Endometrial microvascular endothelial cells (primary cell): ENCODE measurements around the gene AHI1. TPM values are rescaled to one million over a fixed set of nuclear protein-coding genes. Genes with fewer than 3 reads are reported as not detected.

Experiments used
- in situ Hi-C: cut with HindIII; loops from 2 replicates; pipeline ENCODE4 v1.10.0; 2017; ENCODE audit warnings: low sequenced_read_pairs, low pct_unique_long_range_greater_than_20kb; ENCODE audit errors: inconsistent ontology term
- total RNA-seq: library from RNA; depleted of rRNA; stranded (reverse); fragments of >200 nt; gene quantifications from one replicate; pipeline ENCODE4 v1.2.3, GENCODE V29; 2015; ENCODE audit errors: inconsistent ontology term

Gene AHI1
- total RNA-seq, 1 donor from 2014 or later: 5.8 TPM

GRCh38 chr6:135318738-135319469 is 178.6 kb downstream of the AHI1 start:
- in situ Hi-C loops: no loop called here

DNA sequence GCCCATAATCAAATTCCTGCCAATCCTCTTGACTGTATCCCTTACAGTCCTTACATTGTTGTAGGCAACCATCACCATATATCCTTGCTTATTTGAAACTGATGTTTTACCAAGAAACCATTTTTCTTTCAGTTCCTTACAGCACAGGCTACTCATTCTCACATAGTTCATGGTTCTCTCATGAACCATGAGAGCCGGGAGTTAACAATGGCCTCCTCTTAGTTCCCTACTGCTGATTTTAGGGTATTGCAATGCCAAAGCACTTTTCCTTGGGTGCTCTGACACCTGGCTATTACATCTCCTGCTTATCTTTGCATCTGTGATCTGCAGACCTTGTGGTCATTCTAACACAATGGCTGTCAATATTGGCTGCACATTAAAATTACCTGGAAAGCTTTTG is 183.0 kb downstream of the AHI1 start:
- in situ Hi-C loops: no loop called here

GRCh38 chr6:135311446-135312200 is 185.9 kb downstream of the AHI1 start:
- in situ Hi-C loops: no loop called here

DNA sequence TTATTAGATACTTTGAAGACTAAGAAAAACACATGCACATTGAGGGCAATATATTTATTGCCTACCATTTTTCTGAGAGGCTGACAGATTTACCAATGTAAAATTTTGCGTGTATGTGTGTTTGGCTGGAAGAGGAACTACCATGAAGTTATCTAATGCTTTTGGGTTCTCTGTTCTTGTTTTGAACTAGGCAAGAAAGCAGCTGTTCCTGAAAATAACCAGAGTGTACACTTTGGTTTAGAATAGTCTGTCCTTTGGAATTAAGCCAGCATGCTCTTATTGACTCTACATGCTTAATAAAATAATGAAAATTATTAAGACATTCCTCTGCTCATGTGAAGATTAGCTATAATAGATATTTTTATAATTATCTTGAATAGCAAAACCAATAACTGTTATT is 187.2 kb downstream of the AHI1 start:
- in situ Hi-C loops: no loop called here

- in situ Hi-C loops: no loop called here
Measured at GRCh38 chr6:135306740-135307420, 190.7 kb downstream of the AHI1 start.

- in situ Hi-C loops: no loop called here
Measured at GRCh38 chr6:135306166-135306565, 191.4 kb downstream of the AHI1 start.

GRCh38 chr6:135305684-135306083 is 191.9 kb downstream of the AHI1 start:
- in situ Hi-C loops: no loop called here

GRCh38 chr6:135304883-135305282 is 192.7 kb downstream of the AHI1 start:
- in situ Hi-C loops: no loop called here

DNA sequence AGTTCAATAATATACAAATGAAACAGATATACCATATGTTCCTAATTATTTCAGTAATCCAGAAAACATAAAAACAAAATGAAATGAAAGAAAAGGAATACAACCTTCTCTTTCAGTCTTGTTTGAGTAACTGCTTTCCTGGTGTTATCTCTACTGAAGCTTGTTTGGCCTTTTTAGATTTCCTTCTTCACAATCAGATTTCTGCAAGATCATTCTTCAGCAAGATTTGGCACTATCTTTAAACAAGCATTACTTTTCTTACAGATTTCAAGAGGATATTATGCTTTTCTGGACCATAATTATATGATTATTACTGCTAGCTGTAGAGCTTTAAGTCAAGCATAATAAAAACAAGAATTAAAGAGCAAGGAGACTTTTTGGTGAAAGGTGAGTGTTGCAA is 196.2 kb downstream of the AHI1 start:
- in situ Hi-C loops: no loop called here

DNA sequence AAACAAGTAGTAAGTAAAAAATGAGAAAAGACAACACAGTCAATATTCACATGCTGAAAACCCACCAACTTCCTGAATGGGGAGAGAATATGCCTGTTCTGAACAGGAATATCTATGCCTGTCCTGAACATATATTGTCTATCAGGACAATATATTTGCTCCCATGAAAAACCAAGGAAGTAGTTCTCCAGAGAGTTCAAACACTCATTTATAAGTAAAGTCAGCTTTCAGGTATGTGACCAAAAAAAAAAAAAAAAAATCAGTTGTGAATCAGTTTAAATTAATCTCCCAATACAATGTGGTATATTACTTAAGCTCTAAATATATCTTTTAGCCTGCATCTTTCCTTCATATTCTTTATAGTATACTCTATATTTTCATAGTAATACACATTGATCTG is 197.0 kb downstream of the AHI1 start:
- in situ Hi-C loops: no loop called here

DNA sequence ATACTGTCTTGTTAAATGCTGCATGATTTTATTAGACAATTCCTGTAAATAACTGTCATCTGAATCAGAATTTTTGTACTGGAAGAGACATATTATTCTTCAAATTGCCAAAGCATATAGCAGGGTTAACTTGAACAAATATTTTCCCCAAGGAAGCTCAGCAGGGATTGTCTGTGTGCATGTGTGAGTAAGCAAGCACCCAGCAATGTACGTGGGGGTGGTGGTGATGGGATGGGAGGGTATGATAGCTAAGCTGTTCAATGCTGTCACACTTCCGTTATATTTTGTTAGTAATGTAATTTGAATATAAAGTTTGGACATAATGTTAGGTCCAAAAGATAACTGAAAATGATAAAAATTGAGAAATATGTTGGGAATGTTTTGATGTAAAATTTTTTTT is 198.3 kb downstream of the AHI1 start:
- in situ Hi-C loops: no loop called here

GRCh38 chr6:135298455-135298854 is 199.1 kb downstream of the AHI1 start:
- in situ Hi-C loops: no loop called here

- in situ Hi-C loops: no loop called here
Measured at GRCh38 chr6:135296715-135297114, 200.8 kb downstream of the AHI1 start.

DNA sequence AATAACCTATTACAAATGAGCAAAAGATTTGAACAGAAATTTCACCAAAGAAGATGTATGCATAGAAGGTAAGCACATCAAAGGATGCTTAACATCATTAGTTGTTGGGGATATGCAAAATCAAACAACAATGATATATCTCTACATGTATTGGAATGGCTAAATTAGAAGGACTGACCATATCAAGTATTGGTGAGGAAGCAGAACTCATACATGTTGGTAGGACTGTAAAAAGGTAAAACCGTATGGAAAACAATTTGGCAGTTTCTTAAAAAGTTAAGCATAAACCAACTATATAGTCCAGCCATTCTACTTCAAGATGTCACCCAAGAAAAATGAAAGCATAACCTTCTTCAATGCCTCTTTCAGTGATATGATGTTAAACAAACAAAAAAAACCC is 202.5 kb downstream of the AHI1 start:
- in situ Hi-C loops: no loop called here

DNA sequence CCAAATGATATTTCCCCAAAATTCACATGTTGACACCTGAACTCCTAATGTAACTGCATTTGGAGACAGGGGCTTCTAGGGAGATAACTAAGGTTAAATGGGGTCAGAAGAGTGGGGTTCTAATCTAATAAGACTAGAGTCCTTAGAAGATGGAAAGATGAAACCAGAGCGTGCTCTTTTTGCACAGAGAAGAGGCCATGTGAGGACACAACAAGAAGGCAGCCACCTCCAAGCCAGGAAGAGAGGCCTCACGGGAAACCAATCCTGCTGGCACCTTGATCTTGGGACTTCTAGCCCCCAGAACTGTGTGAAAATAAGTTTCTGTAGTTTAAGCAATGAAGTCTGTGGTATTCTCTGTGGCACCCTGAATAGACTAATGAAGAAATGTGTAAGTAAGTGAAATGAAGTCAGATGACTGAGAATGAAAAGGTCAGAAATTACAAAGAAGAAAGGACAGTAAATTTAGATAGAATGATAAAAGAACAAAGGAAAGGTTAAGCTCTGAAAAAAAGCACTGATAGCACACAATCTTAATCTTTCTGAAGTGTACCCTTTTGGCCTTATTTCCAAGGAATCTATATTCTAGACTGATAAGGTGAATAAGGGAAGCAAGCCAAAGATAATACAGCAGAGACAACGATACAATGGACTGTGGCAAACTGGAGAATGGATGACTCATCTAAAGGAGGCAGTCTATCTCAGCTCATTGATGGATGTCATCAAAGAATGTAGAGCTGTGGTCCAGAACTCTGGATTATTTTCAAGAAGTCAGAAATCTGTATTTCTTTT is 206.1 kb downstream of the AHI1 start:
- in situ Hi-C loops: no loop called here

GRCh38 chr6:135289816-135290215 is 207.7 kb downstream of the AHI1 start:
- in situ Hi-C loops: no loop called here

- in situ Hi-C loops: no loop called here
Measured at GRCh38 chr6:135286962-135287538, 210.5 kb downstream of the AHI1 start.

DNA sequence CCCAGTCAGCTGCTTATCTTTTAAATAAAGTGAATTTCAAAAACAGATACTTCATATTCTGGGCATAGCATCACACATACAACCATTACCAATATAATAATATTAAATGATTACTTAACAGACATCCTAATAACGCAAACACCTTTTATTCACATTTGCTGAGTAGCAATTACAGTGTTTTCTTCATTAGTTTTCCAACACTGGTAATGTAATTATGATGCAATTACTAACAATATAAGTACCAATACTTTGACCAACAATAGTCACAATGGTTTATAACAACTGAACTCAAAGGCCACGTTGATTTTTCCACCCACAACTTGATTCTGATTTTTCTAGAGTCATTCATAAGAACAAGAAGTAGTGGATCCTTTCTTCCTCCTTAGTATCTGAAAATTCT is 212.4 kb downstream of the AHI1 start:
- in situ Hi-C loops: no loop called here

GRCh38 chr6:135283926-135284325 is 213.6 kb downstream of the AHI1 start:
- in situ Hi-C loops: no loop called here
